ENCODE measurements around the gene FAT4. TPM values are rescaled to one million over a fixed set of nuclear protein-coding genes. Genes with fewer than 3 reads are reported as not detected.

FAT4 gene
- total and polyA plus RNA-seq, 12 donors, result 1.7 to 16.5 (median 11.4) TPM

GRCh38 chr4:125360727-125361126 is 46.0 kb downstream of the FAT4 start:
- intact Hi-C loops (cut with DNase I), result no loop called here
- no peak for ATAC-seq
- peaks cover 0 to under 1% (median 0%) of the 10 kb centered on the region in 11 donors for H3K9me3 ChIP-seq

More at GRCh38 chr4:125360727-125361126, 46.0 kb downstream of the FAT4 start:
- Histone ChIP-seq H3K27ac (no peak overlapping the region), H3K36me3 (no peaks in the 10 kb centered on the region), H3K27me3 (no peaks in the 10 kb centered on the region), H3K4me3 (no peak overlapping the region), H3K4me1 (peaks cover 0 to 6% (median 0%) of the 10 kb centered on the region in 9 donors)
- no peak for TF ChIP-seq CTCF (IDR thresholded peaks at IDR 0.05)
- no peak for DNase-seq
